HEK293 (cell line): Measurements from ENCODE around the gene KIAA1671.

Source experiments
- GLIS1 ChIP-seq: fragments of 450-650 bp; formaldehyde crosslinking; IDR thresholded peaks from 2 replicates; pipeline ENCODE4 v1.5.1; 2016; ENCODE audit warnings: missing biosample characterization, missing genetic modification characterization
- KLF1 ChIP-seq: fragments of 450-650 bp; formaldehyde crosslinking; IDR thresholded peaks from 2 replicates; pipeline ENCODE4 v1.5.1; 2016; ENCODE audit warnings: missing biosample characterization, missing genetic modification characterization
- OSR2 ChIP-seq: fragments of 450-650 bp; formaldehyde crosslinking; IDR thresholded peaks from 2 replicates; pipeline ENCODE4 v1.5.1; 2016; ENCODE audit warnings: missing biosample characterization, missing genetic modification characterization
- OVOL3 ChIP-seq: fragments of 450-650 bp; formaldehyde crosslinking; IDR thresholded peaks from 2 replicates; pipeline ENCODE4 v1.5.1; 2016; ENCODE audit warnings: missing biosample characterization, missing genetic modification characterization
- PATZ1 ChIP-seq: fragments of 450-650 bp; formaldehyde crosslinking; IDR thresholded peaks from 2 replicates; pipeline ENCODE4 v1.5.1; 2016; ENCODE audit warnings: missing biosample characterization, missing genetic modification characterization
- PRDM1 ChIP-seq: fragments of 450-650 bp; formaldehyde crosslinking; IDR thresholded peaks from 2 replicates; pipeline ENCODE4; 2016; ENCODE audit warnings: missing biosample characterization, missing genetic modification characterization
- PRDM10 ChIP-seq: fragments of 450-650 bp; formaldehyde crosslinking; IDR thresholded peaks from 2 replicates; pipeline ENCODE4 v1.5.1; 2016; ENCODE audit warnings: missing biosample characterization, missing genetic modification characterization
- REST ChIP-seq: fragments of 450-650 bp; formaldehyde crosslinking; IDR thresholded peaks from 2 replicates; pipeline ENCODE4 v1.5.1; 2016; ENCODE audit warnings: missing biosample characterization, missing genetic modification characterization
- SCRT2 ChIP-seq: fragments of 450-650 bp; formaldehyde crosslinking; IDR thresholded peaks from 2 replicates; pipeline ENCODE4 v1.5.1; 2016; ENCODE audit warnings: missing biosample characterization, missing genetic modification characterization
- SP3 ChIP-seq: fragments of 450-650 bp; formaldehyde crosslinking; IDR thresholded peaks from 2 replicates; pipeline ENCODE4 v1.5.1; 2016; ENCODE audit warnings: missing biosample characterization, missing genetic modification characterization
- WT1 ChIP-seq: fragments of 450-650 bp; formaldehyde crosslinking; IDR thresholded peaks from 2 replicates; pipeline ENCODE4 v1.5.1; 2016; ENCODE audit warnings: missing biosample characterization, missing genetic modification characterization
- ZBTB10 ChIP-seq: fragments of 450-650 bp; formaldehyde crosslinking; IDR thresholded peaks from 2 replicates; pipeline ENCODE4 v1.5.1; 2016; ENCODE audit warnings: missing biosample characterization, missing genetic modification characterization
- ZFP69B ChIP-seq: fragments of 450-650 bp; formaldehyde crosslinking; IDR thresholded peaks from 2 replicates; pipeline ENCODE4 v1.5.1; 2016; ENCODE audit warnings: missing biosample characterization, missing genetic modification characterization
- ZNF174 ChIP-seq: fragments of 450-650 bp; formaldehyde crosslinking; IDR thresholded peaks from 2 replicates; pipeline ENCODE4 v1.5.0; 2017; ENCODE audit warnings: missing biosample characterization, mild to moderate bottlenecking, missing genetic modification characterization
- ZNF211 ChIP-seq: fragments of 450-650 bp; formaldehyde crosslinking; IDR thresholded peaks from 2 replicates; pipeline ENCODE4 v1.5.1; 2016; ENCODE audit warnings: low read depth, missing biosample characterization, missing genetic modification characterization
- ZNF248 ChIP-seq: fragments of 450-650 bp; formaldehyde crosslinking; IDR thresholded peaks from 2 replicates; pipeline ENCODE4 v1.5.1; 2017; ENCODE audit warnings: missing biosample characterization, missing genetic modification characterization
- ZNF366 ChIP-seq: fragments of 450-650 bp; formaldehyde crosslinking; conservative IDR thresholded peaks from 2 replicates; pipeline ENCODE4 v1.5.1; 2016; ENCODE audit warnings: missing biosample characterization, missing genetic modification characterization
- ZNF398 ChIP-seq: fragments of 450-650 bp; formaldehyde crosslinking; IDR thresholded peaks from 2 replicates; pipeline ENCODE4 v1.5.1; 2017; ENCODE audit warnings: missing biosample characterization, missing genetic modification characterization
- ZNF433 ChIP-seq: fragments of 450-650 bp; formaldehyde crosslinking; IDR thresholded peaks from 2 replicates; pipeline ENCODE4 v1.5.1; 2016; ENCODE audit warnings: missing biosample characterization, missing genetic modification characterization, low read depth
- ZNF529 ChIP-seq: fragments of 450-650 bp; formaldehyde crosslinking; IDR thresholded peaks from 2 replicates; pipeline ENCODE4 v1.5.1; 2017; ENCODE audit warnings: missing genetic modification characterization, missing biosample characterization; ENCODE audit not compliant: insufficient replicate concordance
- ZNF692 ChIP-seq: fragments of 450-650 bp; formaldehyde crosslinking; IDR thresholded peaks from 2 replicates; pipeline ENCODE4 v1.5.1; 2016; ENCODE audit warnings: missing biosample characterization, missing genetic modification characterization
- ZNF837 ChIP-seq: fragments of 450-650 bp; formaldehyde crosslinking; IDR thresholded peaks from 2 replicates; pipeline ENCODE4 v1.5.1; 2016; ENCODE audit warnings: missing biosample characterization, missing genetic modification characterization
- ZSCAN5A ChIP-seq: fragments of 450-650 bp; formaldehyde crosslinking; IDR thresholded peaks from 2 replicates; pipeline ENCODE4 v1.5.1; 2016; ENCODE audit warnings: missing biosample characterization, missing genetic modification characterization

KIAA1671 gene

GRCh38 chr22:24996420-24996952, 44.0 kb downstream of the KIAA1671 start (continued):
- no peak for TF ChIP-seq ZNF692 (tag by site-specific recombination)
- TF ChIP-seq OVOL3 (tag by site-specific recombination): 0 out of 2 replicates have a peak, but pooled peaks have one; percentile 56
- TF ChIP-seq ZNF366 (tag by site-specific recombination): peak; percentile 54
- TF ChIP-seq ZNF837 (tag by site-specific recombination): no peak
- TF ChIP-seq KLF1 (tag by site-specific recombination): peak; percentile 76
- TF ChIP-seq WT1 (tag by site-specific recombination): peak; percentile 71
- 0 out of 2 replicates have a peak, but pooled peaks have one; percentile 48 for TF ChIP-seq OSR2
- peak; percentile 87 for TF ChIP-seq PATZ1 (tag by site-specific recombination)
- no peak for TF ChIP-seq ZNF248 (tag by site-specific recombination)
- TF ChIP-seq ZFP69B (tag by site-specific recombination): 0 out of 2 replicates have a peak, but pooled peaks have one; percentile 16
- TF ChIP-seq ZNF211: no peak
- TF ChIP-seq SP3 (tag by site-specific recombination): 0 out of 2 replicates have a peak, but pooled peaks have one; percentile 34
- peak; percentile 40 for TF ChIP-seq GLIS1 (tag by site-specific recombination)
- TF ChIP-seq SCRT2 (tag by site-specific recombination): no peak
- TF ChIP-seq ZBTB10 (tag by site-specific recombination): no peak
- TF ChIP-seq ZNF174 (tag by site-specific recombination): no peak
- TF ChIP-seq REST (tag by site-specific recombination): no peak
- TF ChIP-seq PRDM10 (tag by site-specific recombination): peak; percentile 67
- TF ChIP-seq ZSCAN5A (tag by site-specific recombination): no peak
- no peak for TF ChIP-seq ZNF433 (tag by site-specific recombination)
- TF ChIP-seq ZNF398 (tag by site-specific recombination): peak; percentile 35; the same call in 1 of the 2 replicates
- TF ChIP-seq PRDM1 (tag by site-specific recombination): peak; percentile 35; the same call in 1 of the 2 replicates
- TF ChIP-seq ZNF529 (tag by site-specific recombination): no peak
